Measurements from ENCODE around the gene GUCA1A. TPM values are rescaled to one million over a fixed set of nuclear protein-coding genes. Genes with fewer than 3 reads are reported as not detected.

GUCA1A gene
- polyA plus RNA-seq, 1 donor (not counting 4 experiments of a cell fraction or from before 2014, with no cell fraction given) = not detected

GRCh38 chr6:42210551-42210950 is 37.4 kb downstream of the GUCA1A start:
- H3K36me3 ChIP-seq (ENCODE audit: control insufficient read depth in 2 of 2, extremely low read depth in 1 of 2, insufficient read depth in 2 of 2, low read length in 2 of 2) = peaks cover 17 to 38% of the 10 kb centered on the region in 2 experiments
- no peaks in the 10 kb centered on the region for H4K20me1 ChIP-seq (ENCODE audit: control insufficient read depth, extremely low read depth, insufficient read depth, low read length)
- no peak overlapping the region for H3K4me3 ChIP-seq (ENCODE audit: control insufficient read depth in 2 of 3, extremely low read depth in 1 of 3, insufficient read depth in 2 of 3, low read depth in 1 of 3, low read length in 3 of 3)
- H3K4me2 ChIP-seq (ENCODE audit: control insufficient read depth, extremely low read depth, insufficient read depth, low read depth, low read length) = no peak overlapping the region
- H2AFZ ChIP-seq (ENCODE audit: control insufficient read depth, low read length) = no peak overlapping the region
- no peaks in the 10 kb centered on the region for H3K9me1 ChIP-seq (ENCODE audit: control insufficient read depth, extremely low read depth, insufficient read depth, low read length)
- no peaks in the 10 kb centered on the region for H3K27me3 ChIP-seq (ENCODE audit: control insufficient read depth, extremely low read depth, insufficient read depth, low read length)
- H3K9me3 ChIP-seq (ENCODE audit: control insufficient read depth, low read depth, low read length) = no peaks in the 10 kb centered on the region
- no peak overlapping the region for H3K27ac ChIP-seq (ENCODE audit: control insufficient read depth, insufficient read depth, low read length)
- TF ChIP-seq EZH2 (IDR thresholded peaks at IDR 0.05; ENCODE audit: low read length) (no peak), CTCF (optimal IDR thresholded peaks at IDR 0.05 in 1 of 3, IDR thresholded peaks at IDR 0.05 in 1 of 3, conservative IDR thresholded peaks at IDR 0.05 in 1 of 3; ENCODE audit: extremely low read depth in 1 of 3, insufficient read depth in 2 of 3, low read length in 3 of 3) (no peak)
- dilution Hi-C loops (cut with MboI; ENCODE audit: extremely low pct_ligation_motif_present, low sequenced_read_pairs) = no loop called here
- no peak for FAIRE-seq
- H3K4me1 ChIP-seq (ENCODE audit: control insufficient read depth, extremely low read depth, insufficient read depth, low read length) = peaks cover 22% of the 10 kb centered on the region
- H3K9ac ChIP-seq (ENCODE audit: control insufficient read depth, extremely low read depth, insufficient read depth, low read length) = no peak overlapping the region
- peaks cover 12% of the 10 kb centered on the region for H3K79me2 ChIP-seq (ENCODE audit: control insufficient read depth, insufficient read depth, low read length)
- no peak for DNase-seq (ENCODE audit: low read depth, low spot score)

- Histone ChIP-seq H3K9me1 (ENCODE audit: control insufficient read depth, extremely low read depth, insufficient read depth, low read length) (no peaks in the 10 kb centered on the region), H3K36me3 (ENCODE audit: control insufficient read depth in 2 of 2, extremely low read depth in 1 of 2, insufficient read depth in 2 of 2, low read length in 2 of 2) (peaks cover 16 to 31% of the 10 kb centered on the region in 2 experiments), H3K27ac (ENCODE audit: control insufficient read depth, insufficient read depth, low read length) (no peak overlapping the region), H3K9me3 (ENCODE audit: control insufficient read depth, low read depth, low read length) (no peaks in the 10 kb centered on the region), H3K4me1 (ENCODE audit: control insufficient read depth, extremely low read depth, insufficient read depth, low read length) (peaks cover 27% of the 10 kb centered on the region), H4K20me1 (ENCODE audit: control insufficient read depth, extremely low read depth, insufficient read depth, low read length) (no peaks in the 10 kb centered on the region), H3K9ac (ENCODE audit: control insufficient read depth, extremely low read depth, insufficient read depth, low read length) (no peak overlapping the region), H3K4me2 (ENCODE audit: control insufficient read depth, extremely low read depth, insufficient read depth, low read depth, low read length) (no peak overlapping the region), H3K79me2 (ENCODE audit: control insufficient read depth, insufficient read depth, low read length) (peaks cover 23% of the 10 kb centered on the region), H2AFZ (ENCODE audit: control insufficient read depth, low read length) (no peak overlapping the region), H3K4me3 (ENCODE audit: control insufficient read depth in 2 of 3, extremely low read depth in 1 of 3, insufficient read depth in 2 of 3, low read depth in 1 of 3, low read length in 3 of 3) (no peak overlapping the region), H3K27me3 (ENCODE audit: control insufficient read depth, extremely low read depth, insufficient read depth, low read length) (no peaks in the 10 kb centered on the region)
- DNase-seq (ENCODE audit: low read depth, low spot score) (no peak), FAIRE-seq (no peak)
- dilution Hi-C loops (cut with MboI; ENCODE audit: extremely low pct_ligation_motif_present, low sequenced_read_pairs) = no loop called here
- TF ChIP-seq CTCF (optimal IDR thresholded peaks at IDR 0.05 in 1 of 3, IDR thresholded peaks at IDR 0.05 in 1 of 3, conservative IDR thresholded peaks at IDR 0.05 in 1 of 3; ENCODE audit: extremely low read depth in 1 of 3, insufficient read depth in 2 of 3, low read length in 3 of 3) (no peak), EZH2 (IDR thresholded peaks at IDR 0.05; ENCODE audit: low read length) (no peak)
Observed at GRCh38 chr6:42211726-42212125, 38.6 kb downstream of the GUCA1A start.

All from keratinocyte (primary cell).